DMS79 treated with DMSO at 0.1 percent for 48 hours (cell line): Measurements from ENCODE around the gene DMWD.

Source experiments
- DNase-seq: peaks from one replicate; lab custom pipeline; 2025; lab: John Stamatoyannopoulos, UW

Gene DMWD

GRCh38 chr19:45785781-45786532, 6.7 kb downstream of the DMWD start:
- no peak for DNase-seq

DNA sequence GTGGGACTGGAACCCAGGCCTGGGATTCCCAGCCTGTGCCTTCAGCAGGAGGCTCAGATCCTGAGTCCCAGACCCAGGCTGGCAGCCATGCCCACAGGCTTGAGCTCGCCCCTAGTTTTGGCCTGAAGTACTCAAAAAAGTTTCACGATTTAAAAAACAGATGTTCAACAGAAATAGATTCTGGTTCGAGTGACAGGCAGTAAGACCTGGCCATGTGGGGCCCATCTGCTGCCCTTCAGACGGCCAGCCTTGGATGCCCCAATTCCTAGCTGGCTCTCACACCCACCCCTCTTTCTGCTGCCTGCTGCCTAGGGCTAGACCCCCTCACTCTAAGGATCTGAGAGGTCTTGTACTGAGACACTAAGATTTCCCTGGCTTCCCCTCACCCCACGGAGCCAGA, 7.5 kb downstream of the DMWD start:
- no peak for DNase-seq

DNA sequence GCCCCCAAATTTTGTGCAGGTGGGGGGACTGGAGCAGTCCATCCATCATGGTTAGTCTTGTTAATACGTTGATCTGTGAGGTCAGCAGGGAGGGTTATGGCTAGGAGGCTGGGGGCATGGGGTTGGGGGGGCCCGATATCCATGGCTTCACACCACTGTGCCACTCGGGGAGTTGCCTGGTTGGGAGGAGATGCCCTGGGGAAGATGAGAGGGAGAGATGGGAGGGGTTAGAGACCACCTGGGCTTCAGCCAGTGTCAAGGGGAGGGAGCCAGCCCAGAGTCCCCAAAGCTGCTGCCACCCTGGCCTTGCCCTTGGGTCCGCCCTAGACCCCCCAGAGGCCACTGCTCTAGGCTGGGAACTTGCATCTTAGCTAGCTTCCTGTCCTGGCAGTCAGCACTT, 8.5 kb downstream of the DMWD start:
- DNase-seq, result no peak

DNA sequence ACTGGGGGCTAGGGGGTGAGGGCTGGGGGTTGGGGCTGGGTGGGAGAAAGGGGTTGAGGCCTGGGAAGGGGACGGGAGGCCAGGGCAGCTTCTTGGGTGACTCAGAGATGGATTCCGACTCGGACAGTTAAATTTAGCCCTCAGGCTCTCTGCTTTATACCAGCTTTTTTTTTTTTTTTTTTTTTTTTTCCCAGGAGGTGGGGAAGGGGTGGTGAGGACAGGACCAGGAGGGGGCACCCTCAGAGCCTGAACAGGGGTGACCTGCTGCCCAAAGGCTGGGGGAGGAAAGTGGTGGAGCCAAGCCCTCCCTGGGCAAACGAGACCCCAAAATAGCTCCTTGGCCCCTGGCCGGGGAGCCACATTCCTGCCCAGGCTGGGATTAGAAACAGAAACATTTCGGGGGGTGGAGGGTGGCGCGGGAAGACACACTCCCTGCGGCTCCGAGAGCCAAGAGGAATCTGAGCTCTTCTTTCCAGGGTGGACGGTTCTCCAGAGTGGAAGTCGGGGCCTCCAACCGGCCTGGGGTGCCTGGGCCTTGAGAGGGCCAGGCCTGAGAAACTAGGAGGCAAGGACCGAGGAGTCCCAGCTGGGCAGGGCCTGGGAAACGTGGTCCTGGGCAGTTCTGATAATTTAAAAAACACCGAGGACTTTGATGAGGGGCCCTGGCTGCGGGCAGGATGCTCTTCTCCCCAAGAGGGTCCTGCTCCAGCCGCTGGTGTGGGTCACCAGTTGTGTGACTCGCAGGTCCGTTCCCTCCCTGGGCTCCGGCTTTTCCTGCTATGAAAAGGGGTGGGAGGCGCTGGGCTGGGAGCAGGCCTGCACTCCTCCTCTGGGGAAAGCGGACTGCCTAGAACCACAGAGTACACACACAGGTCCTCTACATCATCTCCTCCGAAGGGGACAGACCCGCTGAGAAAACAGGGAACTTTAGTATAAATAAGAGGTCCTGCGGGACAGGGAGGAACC, 9.5 kb downstream of the DMWD start:
- DNase-seq, result no peak

- DNase-seq, result no peak
Measured at GRCh38 chr19:45782162-45782691, 10.4 kb downstream of the DMWD start, which contains the start of gene DMPK. Gene DMPK (minus strand): TSS chr19:45782490. CDS start chr19:45782352, 138 bp downstream.

DNA sequence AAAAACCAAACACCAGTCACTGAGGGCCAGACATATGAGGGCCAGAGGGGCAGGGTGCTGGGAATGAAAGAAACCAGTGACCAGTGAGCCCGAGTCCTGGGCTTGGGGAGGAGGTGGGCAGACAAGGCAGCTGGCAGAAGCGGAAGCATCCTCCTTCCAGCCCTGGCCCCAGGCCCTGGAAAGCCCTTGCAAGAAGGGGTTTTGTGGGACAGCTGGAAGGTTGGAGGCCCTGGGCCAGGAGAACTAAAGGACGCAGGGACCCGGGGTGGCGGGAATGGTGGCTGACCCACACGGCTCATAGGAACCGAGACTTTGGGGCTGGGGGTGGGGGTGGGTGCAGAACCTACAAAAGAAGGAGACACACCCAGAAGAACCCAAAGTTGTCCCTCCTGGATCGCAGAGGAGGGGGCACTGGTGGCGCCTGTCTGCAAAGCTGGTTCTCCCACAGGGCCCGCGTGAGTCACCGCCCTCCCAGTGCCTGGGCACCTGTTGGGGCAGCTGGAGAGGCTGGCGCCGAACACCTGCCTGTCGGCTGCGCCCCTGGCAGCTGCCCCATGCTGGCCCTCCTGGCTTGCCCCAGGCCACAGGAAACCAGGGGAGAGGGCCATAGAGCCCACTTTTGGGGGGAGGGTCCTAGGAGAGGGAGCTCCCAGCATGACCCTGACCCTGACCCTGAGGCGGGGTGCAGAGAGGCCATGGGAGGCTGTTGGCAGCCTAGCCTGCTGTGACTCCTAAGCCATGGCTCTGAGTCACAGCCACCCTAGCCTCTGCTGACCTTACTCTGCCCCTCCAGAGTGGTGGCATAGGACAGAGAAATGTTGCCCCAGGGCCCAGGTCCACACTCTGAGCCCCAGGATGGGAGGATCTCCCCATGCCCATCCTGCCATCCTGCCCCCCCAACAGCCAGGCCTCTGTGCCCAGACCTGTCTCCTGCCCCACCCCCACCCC, 11.2 kb downstream of the DMWD start:
- DNase-seq, result peak; percentile 74

- no peak for DNase-seq
Measured at GRCh38 chr19:45780448-45781213, 12.0 kb downstream of the DMWD start.

- peak; percentile 36 for DNase-seq
Measured at GRCh38 chr19:45780146-45780447, 12.5 kb downstream of the DMWD start.

GRCh38 chr19:45779231-45780145, 13.2 kb downstream of the DMWD start:
- DNase-seq, result peak; percentile 92

GRCh38 chr19:45778010-45778661, 14.5 kb downstream of the DMWD start:
- no peak for DNase-seq

DNA sequence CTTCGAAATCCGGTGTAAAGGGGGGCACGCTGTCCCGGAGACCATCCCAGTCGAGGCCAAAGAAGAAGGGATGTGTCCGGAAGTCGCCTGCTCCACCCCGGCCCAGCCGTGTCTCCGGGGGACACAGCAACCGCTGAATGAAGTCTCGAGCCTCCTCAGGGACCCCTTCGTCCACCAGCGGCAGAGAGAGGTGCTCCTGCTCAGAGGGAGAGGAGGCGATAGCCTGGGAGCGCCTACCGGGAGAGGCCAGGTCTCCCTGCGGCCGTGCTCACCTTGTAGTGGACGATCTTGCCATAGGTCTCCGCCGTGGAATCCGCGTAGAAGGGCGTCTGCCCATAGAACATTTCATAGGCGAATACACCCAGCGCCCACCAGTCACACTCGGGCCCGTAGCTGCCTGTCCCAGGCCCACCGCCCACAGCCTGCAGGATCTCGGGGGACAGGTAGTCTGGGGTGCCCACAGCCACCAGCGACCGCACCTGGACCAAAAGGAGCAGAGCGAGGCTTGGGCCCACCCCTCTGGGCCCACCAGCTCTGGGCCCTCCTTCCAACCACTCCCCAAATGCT, 15.2 kb downstream of the DMWD start:
- no peak for DNase-seq

DNA sequence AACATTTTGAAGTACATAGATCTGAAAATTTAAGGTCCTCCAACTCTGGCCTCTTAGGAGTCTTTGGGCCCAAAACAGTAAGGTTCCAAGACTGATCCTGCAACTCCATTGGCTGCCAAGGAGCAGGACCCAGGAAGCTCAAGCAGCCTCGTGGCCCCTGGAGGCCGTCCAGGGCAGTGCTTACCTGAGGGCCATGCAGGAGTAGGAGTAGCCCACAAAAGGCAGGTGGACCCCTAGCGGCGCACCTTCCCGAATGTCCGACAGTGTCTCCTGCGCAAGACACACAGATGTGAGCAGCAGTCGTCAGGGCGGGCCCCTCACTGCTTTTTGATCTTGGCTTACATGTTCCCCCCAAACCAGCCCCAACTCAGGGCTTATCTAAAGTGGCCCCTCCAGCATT, 17.9 kb downstream of the DMWD start:
- no peak for DNase-seq

DNA sequence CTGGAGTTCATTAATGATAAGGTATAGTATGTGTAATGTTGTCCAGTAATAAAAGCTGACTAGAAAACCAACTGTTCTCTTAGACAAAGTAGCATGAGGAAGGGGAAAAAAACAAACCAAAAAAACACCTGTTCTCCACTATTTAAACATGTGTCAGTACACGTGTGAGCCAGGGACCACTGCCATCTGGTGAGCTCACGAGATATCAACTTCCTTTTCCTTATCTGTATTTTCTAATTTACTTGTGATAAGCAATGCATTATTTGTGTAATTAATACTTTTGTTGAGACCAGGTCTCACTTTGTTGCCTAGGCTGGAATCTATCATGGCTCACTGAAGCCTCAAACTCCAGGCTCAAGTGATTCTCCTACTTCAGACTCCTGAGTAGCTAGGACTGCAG, 19.3 kb downstream of the DMWD start:
- DNase-seq, result no peak

DNA sequence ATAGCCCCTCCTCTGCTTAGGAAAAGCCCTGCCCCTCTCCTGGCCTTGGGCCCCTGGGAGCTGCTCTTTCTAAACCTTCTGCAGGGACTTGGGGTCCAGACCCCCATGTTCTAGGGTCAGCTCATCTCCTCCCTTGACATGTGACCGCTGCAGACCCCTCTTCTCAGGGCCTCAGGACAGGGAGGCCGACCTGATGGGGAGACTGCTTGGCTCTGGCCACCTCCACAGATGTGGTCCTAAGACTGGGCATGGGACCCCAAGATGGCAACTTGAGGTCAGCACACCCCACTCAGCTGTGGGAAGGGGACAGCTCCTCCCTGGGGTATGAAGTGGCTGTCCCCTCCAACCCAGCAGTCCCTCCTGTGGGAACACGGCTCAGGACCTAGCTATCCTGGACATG, 19.7 kb downstream of the DMWD start:
- DNase-seq, result no peak

DNA sequence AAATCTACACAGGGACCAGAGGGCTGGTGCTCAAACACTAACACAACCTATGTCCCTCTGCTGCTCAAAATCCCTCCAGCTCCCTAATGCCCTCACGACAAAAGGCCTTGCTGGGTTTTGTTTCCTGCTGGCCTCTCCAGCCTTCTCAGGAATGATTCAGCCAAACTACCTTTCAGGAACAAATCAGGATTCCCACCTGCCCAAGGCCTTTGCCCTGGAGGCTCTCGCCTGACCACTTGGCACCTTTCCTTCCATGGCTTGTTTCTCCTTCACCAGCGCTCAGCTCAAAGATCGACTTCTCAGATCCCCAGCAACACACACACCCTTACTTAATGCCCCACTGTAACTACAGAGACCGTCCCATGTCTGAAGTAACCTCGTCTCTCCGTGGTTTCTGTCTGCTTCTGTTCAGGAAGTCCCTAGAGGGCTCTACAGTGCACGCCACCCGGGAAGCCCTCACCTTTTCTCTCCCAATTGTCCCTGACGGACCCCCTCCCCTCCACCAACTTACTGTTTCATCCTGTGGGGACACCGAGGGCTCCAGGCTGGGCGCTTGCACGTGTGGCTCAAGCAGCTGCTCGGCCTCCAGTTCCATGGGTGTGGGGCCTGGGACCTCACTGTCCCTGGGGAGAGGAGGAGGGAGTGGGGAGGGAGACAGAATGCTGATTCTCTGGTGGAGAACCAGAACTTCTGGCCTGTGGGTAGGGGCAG, 20.4 kb downstream of the DMWD start:
- no peak for DNase-seq

- no peak for DNase-seq
Measured at GRCh38 chr19:45771311-45771933, 21.2 kb downstream of the DMWD start.

- peak; percentile 97 for DNase-seq
Measured at GRCh38 chr19:45770192-45771101, 22.2 kb downstream of the DMWD start.
